ENCODE measurements around the gene KLK5. TPM values are rescaled to one million over a fixed set of nuclear protein-coding genes. Genes with fewer than 3 reads are reported as not detected.

Gene KLK5
- total and polyA plus RNA-seq, 4 donors = not detected

DNA sequence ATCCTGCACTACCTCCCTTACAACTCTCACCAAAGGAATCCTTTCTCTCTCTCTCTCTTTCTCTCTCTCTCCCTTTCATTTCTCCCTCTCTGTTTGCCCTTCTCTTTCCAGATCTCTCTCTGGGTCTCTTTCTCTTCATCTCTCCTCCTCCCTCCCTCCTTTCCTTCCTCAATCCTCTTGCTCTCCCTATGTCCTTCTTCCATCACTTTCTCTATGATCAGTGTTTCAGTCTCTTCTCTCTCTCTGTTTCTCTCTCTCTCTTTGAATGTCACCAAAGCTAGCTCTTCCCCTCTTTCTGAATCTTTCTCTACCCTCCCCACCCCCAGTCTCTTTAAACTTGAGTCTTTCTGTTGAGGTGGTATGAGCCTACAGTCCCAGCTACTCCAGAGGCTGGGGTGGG is 21.8 kb downstream of the KLK5 start:
- Histone ChIP-seq H3K9me3 (ENCODE audit: control insufficient read depth in 4 of 4, low read length in 3 of 4) (no peaks in the 10 kb centered on the region), H3K9ac (ENCODE audit: low read depth in 1 of 2, low read length in 2 of 2) (no peak overlapping the region), H3K4me3 (ENCODE audit: low read depth in 1 of 3, low read length in 3 of 3) (no peak overlapping the region), H3K36me3 (ENCODE audit: control insufficient read depth in 4 of 4, insufficient read depth in 3 of 4, low read depth in 1 of 4, low read length in 3 of 4) (no peaks in the 10 kb centered on the region), H3K27ac (ENCODE audit: low read depth in 1 of 2, low read length in 2 of 2) (no peak overlapping the region), H3K4me1 (ENCODE audit: control insufficient read depth in 4 of 4, insufficient read depth in 4 of 4, low read length in 3 of 4) (no peaks in the 10 kb centered on the region), H3K27me3 (ENCODE audit: control insufficient read depth in 4 of 4, insufficient read depth in 4 of 4, low read length in 3 of 4) (peaks cover 0 to 8% (median 0%) of the 10 kb centered on the region in 4 donors)
- TF ChIP-seq TAF1 (conservative IDR thresholded peaks at IDR 0.05) (no peak), HNF4A (conservative IDR thresholded peaks at IDR 0.05) (no peak), FOXA2 (IDR thresholded peaks at IDR 0.05) (no peak), HNF4G (IDR thresholded peaks at IDR 0.05) (no peak), GABPA (IDR thresholded peaks at IDR 0.05 in 1 of 2, conservative IDR thresholded peaks at IDR 0.05 in 1 of 2) (no peak), NR2F2 (IDR thresholded peaks at IDR 0.05) (no peak), JUND (IDR thresholded peaks at IDR 0.05) (no peak), RXRA (IDR thresholded peaks at IDR 0.05) (no peak), EGR1 (IDR thresholded peaks at IDR 0.05; ENCODE audit: low read depth in 2 of 2) (no peak), SP1 (IDR thresholded peaks at IDR 0.05) (no peak), RAD21 (IDR thresholded peaks at IDR 0.05) (no peak)
- TF ChIP-seq, protein P1, sequence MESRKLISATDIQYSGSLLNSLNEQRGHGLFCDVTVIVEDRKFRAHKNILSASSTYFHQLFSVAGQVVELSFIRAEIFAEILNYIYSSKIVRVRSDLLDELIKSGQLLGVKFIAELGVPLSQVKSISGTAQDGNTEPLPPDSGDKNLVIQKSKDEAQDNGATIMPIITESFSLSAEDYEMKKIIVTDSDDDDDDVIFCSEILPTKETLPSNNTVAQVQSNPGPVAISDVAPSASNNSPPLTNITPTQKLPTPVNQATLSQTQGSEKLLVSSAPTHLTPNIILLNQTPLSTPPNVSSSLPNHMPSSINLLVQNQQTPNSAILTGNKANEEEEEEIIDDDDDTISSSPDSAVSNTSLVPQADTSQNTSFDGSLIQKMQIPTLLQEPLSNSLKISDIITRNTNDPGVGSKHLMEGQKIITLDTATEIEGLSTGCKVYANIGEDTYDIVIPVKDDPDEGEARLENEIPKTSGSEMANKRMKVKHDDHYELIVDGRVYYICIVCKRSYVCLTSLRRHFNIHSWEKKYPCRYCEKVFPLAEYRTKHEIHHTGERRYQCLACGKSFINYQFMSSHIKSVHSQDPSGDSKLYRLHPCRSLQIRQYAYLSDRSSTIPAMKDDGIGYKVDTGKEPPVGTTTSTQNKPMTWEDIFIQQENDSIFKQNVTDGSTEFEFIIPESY (IDR thresholded peaks at IDR 0.05) = no peak
- TF ChIP-seq, protein P2, sequence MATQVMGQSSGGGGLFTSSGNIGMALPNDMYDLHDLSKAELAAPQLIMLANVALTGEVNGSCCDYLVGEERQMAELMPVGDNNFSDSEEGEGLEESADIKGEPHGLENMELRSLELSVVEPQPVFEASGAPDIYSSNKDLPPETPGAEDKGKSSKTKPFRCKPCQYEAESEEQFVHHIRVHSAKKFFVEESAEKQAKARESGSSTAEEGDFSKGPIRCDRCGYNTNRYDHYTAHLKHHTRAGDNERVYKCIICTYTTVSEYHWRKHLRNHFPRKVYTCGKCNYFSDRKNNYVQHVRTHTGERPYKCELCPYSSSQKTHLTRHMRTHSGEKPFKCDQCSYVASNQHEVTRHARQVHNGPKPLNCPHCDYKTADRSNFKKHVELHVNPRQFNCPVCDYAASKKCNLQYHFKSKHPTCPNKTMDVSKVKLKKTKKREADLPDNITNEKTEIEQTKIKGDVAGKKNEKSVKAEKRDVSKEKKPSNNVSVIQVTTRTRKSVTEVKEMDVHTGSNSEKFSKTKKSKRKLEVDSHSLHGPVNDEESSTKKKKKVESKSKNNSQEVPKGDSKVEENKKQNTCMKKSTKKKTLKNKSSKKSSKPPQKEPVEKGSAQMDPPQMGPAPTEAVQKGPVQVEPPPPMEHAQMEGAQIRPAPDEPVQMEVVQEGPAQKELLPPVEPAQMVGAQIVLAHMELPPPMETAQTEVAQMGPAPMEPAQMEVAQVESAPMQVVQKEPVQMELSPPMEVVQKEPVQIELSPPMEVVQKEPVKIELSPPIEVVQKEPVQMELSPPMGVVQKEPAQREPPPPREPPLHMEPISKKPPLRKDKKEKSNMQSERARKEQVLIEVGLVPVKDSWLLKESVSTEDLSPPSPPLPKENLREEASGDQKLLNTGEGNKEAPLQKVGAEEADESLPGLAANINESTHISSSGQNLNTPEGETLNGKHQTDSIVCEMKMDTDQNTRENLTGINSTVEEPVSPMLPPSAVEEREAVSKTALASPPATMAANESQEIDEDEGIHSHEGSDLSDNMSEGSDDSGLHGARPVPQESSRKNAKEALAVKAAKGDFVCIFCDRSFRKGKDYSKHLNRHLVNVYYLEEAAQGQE (IDR thresholded peaks at IDR 0.05) = no peak
- TF ChIP-seq, protein P3, sequence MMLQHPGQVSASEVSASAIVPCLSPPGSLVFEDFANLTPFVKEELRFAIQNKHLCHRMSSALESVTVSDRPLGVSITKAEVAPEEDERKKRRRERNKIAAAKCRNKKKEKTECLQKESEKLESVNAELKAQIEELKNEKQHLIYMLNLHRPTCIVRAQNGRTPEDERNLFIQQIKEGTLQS (IDR thresholded peaks at IDR 0.05) = no peak
- TF ChIP-seq, protein P4, sequence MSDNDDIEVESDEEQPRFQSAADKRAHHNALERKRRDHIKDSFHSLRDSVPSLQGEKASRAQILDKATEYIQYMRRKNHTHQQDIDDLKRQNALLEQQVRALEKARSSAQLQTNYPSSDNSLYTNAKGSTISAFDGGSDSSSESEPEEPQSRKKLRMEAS (IDR thresholded peaks at IDR 0.05) = no peak
- no peak for DNase-seq (ENCODE audit: low spot score)

DNA sequence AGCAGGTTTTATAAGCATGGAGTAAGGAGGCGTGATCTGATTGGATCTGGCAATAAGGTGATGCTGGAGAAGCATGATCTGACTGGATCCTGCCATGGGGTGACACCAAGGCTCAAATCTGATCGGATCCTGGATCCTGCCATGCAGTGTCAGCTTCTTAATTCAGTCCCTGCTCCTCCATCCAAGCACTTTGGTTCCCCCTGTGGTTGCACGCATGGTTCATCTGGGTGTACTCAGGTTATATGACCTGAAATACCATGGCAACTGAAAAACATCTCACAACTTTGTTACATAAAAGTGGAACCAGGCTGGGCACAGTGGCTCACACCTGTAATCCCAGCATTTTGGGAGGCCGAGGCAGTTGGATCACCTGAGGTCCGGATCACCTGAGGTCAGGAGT is 24.0 kb downstream of the KLK5 start:
- no peaks in the 10 kb centered on the region for H3K4me1 ChIP-seq (ENCODE audit: control insufficient read depth in 4 of 4, insufficient read depth in 4 of 4, low read length in 3 of 4)
- no peaks in the 10 kb centered on the region for H3K36me3 ChIP-seq (ENCODE audit: control insufficient read depth in 4 of 4, insufficient read depth in 3 of 4, low read depth in 1 of 4, low read length in 3 of 4)
- H3K9ac ChIP-seq (ENCODE audit: low read depth in 1 of 2, low read length in 2 of 2) = no peak overlapping the region
- H3K27ac ChIP-seq (ENCODE audit: low read depth in 1 of 2, low read length in 2 of 2) = no peak overlapping the region
- peaks cover 0 to 8% (median 0%) of the 10 kb centered on the region in 4 donors for H3K27me3 ChIP-seq (ENCODE audit: control insufficient read depth in 4 of 4, insufficient read depth in 4 of 4, low read length in 3 of 4)
- DNase-seq (ENCODE audit: low spot score) = no peak
- H3K4me3 ChIP-seq (ENCODE audit: low read depth in 1 of 3, low read length in 3 of 3) = no peak overlapping the region
- TF ChIP-seq, protein P3 (IDR thresholded peaks at IDR 0.05) = no peak
- no peak for TF ChIP-seq YY1 (IDR thresholded peaks at IDR 0.05)
- TF ChIP-seq, protein P1 (IDR thresholded peaks at IDR 0.05) = no peak
- TF ChIP-seq RAD21 (IDR thresholded peaks at IDR 0.05) = no peak
- TF ChIP-seq TAF1 (conservative IDR thresholded peaks at IDR 0.05) = no peak
- TF ChIP-seq, protein P2 (IDR thresholded peaks at IDR 0.05) = no peak
- TF ChIP-seq JUND (IDR thresholded peaks at IDR 0.05) = no peak
- TF ChIP-seq EGR1 (IDR thresholded peaks at IDR 0.05; ENCODE audit: low read depth in 2 of 2) = no peak
- no peak for TF ChIP-seq FOXA1 (IDR thresholded peaks at IDR 0.05)
- no peak for TF ChIP-seq HNF4A (conservative IDR thresholded peaks at IDR 0.05)
- TF ChIP-seq FOXA2 (IDR thresholded peaks at IDR 0.05) = no peak
- TF ChIP-seq SP1 (IDR thresholded peaks at IDR 0.05) = no peak
- no peak for TF ChIP-seq GABPA (IDR thresholded peaks at IDR 0.05 in 1 of 2, conservative IDR thresholded peaks at IDR 0.05 in 1 of 2)
- TF ChIP-seq RXRA (IDR thresholded peaks at IDR 0.05) = no peak
- no peak for TF ChIP-seq NR2F2 (IDR thresholded peaks at IDR 0.05)
- TF ChIP-seq HNF4G (IDR thresholded peaks at IDR 0.05) = no peak
- TF ChIP-seq, protein P4 (IDR thresholded peaks at IDR 0.05) = no peak
- no peaks in the 10 kb centered on the region for H3K9me3 ChIP-seq (ENCODE audit: control insufficient read depth in 4 of 4, low read length in 3 of 4)
- WGBS = 70% methylated on average over 5 of the region's 5 CpGs

All from liver (tissue), 9 donors.